Activated CD4-positive, alpha-beta memory T cell treated with anti-CD3 and anti-CD28 coated beads for 36 hours (primary cell): Measurements from ENCODE around the gene COL9A3. TPM values are rescaled to one million over a fixed set of nuclear protein-coding genes. Genes with fewer than 3 reads are reported as not detected.
"Not testable (repeated sequence)": the region's sequence is repeated elsewhere in the genome, so short reads cannot be mapped to it uniquely, and the experiment has no call there.

Source experiments
- CTCF ChIA-PET: fragments of 350-600 bp; sonication (Branson Sonifier 250); formaldehyde crosslinking; loops from one replicate; lab custom pipeline; 2021; ENCODE audit warnings: antibody characterized with exemption, inconsistent platforms; lab: Charles Lee
- POLR2A ChIA-PET: fragments of 350-600 bp; sonication (Branson Sonifier 250); formaldehyde crosslinking; loops from one replicate; lab custom pipeline; 2021; ENCODE audit warnings: antibody characterized with exemption; lab: Charles Lee
- DNase-seq: peaks from one replicate; pipeline ENCODE4 v3.0.0-alpha.2; 2020
- H3K27ac Mint-ChIP-seq: one replicate; pipeline ENCODE4 v1.8.0; 2021; ENCODE audit warnings: mixed read lengths
- H3K27me3 Mint-ChIP-seq: one replicate; pipeline ENCODE4 v1.8.0; 2021; ENCODE audit warnings: mixed read lengths
- H3K36me3 Mint-ChIP-seq: one replicate; pipeline ENCODE4 v1.8.0; 2021; ENCODE audit warnings: mixed read lengths
- H3K4me1 Mint-ChIP-seq: one replicate; pipeline ENCODE4 v1.8.0; 2021; ENCODE audit warnings: low read depth, mixed read lengths
- H3K4me3 Mint-ChIP-seq: one replicate; pipeline ENCODE4 v1.8.0; 2021; ENCODE audit warnings: mild to moderate bottlenecking, mixed read lengths
- H3K9me3 Mint-ChIP-seq: one replicate; pipeline ENCODE4 v1.8.0; 2021; ENCODE audit warnings: mixed read lengths
- intact Hi-C: fragments of 100-400 bp; cut with micrococcal nuclease; formaldehyde crosslinking; loops from one replicate; pipeline ENCODE4 v1.15.1; 2023
- total RNA-seq, 2 experiments: library from RNA; stranded (reverse); gene quantifications; one replicate each; pipeline ENCODE4 v1.2.3, GENCODE V29; 2021

Gene COL9A3
- total RNA-seq, 2 experiments from 2014 or later: not detected

GRCh38 chr20:62852196-62852595 lies 35.3 kb downstream of the COL9A3 start:
- no peak for DNase-seq
- Mint-ChIP-seq H3K27me3 (no peaks in the 10 kb centered on the region), H3K36me3 (peaks cover 16% of the 10 kb centered on the region), H3K4me1 (no peaks in the 10 kb centered on the region), H3K4me3 (no peak overlapping the region), H3K9me3 (no peaks in the 10 kb centered on the region), H3K27ac (no peak overlapping the region)
- intact Hi-C loops: no loop called here
- ChIA-PET POLR2A (no interaction called here), CTCF (no interaction called here)

DNA sequence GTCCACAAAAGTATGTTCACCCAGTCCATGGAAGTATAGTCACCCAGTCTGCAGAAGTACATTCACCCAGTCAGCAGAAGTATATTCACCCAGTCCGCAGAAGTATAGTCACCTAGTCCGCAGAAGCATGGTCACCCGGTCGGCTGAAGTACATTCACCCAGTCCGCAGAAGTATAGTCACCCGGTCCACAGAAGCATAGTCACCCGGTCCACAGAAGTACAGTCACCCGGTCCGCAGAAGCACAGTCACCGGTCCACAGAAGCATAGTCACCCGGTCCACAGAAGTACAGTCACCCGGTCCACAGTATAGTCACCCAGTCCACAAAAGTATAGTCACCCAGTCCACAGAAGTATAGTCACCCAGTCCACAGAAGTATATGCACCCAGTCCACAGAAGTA lies 36.0 kb downstream of the COL9A3 start:
- Mint-ChIP-seq H3K4me3 (no peak overlapping the region), H3K27ac (no peak overlapping the region), H3K27me3 (no peaks in the 10 kb centered on the region), H3K36me3 (peaks cover 19% of the 10 kb centered on the region), H3K9me3 (no peaks in the 10 kb centered on the region), H3K4me1 (no peaks in the 10 kb centered on the region)
- no peak for DNase-seq
- intact Hi-C loops: no loop called here
- ChIA-PET CTCF (no interaction called here), POLR2A (no interaction called here)

GRCh38 chr20:62853304-62853703 lies 36.5 kb downstream of the COL9A3 start:
- H3K27ac Mint-ChIP-seq, POLR2A ChIA-PET, DNase-seq, H3K27me3 Mint-ChIP-seq, H3K9me3 Mint-ChIP-seq, CTCF ChIA-PET, intact Hi-C loops, H3K4me1 Mint-ChIP-seq, H3K4me3 Mint-ChIP-seq: not testable (repeated sequence)
- H3K36me3 Mint-ChIP-seq: peaks cover 18% of the 10 kb centered on the region

DNA sequence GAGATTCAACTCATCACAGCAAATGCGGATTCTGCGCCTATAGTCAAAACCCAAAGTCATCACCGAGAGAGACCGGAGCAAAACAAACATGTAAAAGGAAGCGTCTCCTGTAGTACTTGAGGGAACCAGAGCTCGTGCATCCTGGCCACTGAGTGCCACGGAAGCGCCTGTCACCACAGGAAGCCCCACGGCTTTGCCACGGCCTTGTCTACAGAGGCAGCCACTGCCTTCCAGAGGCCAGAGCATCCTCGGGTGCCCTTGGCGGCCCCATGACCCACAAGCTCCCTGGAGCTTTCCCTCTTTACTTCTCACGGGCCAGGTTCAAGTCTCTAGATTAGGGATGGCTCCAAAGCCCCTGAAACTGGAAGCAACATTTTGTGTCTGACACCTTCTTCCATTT lies 37.3 kb downstream of the COL9A3 start:
- H3K4me3 Mint-ChIP-seq: no peak overlapping the region
- POLR2A ChIA-PET: no interaction called here
- no peak overlapping the region for H3K27ac Mint-ChIP-seq
- H3K36me3 Mint-ChIP-seq: peaks cover 18% of the 10 kb centered on the region
- no peak for DNase-seq
- CTCF ChIA-PET: interaction anchor here (1.6 kb wide), 1 partner anchor 62 kb away, joined by 4 read pairs; no protein-coding TSS in a partner anchor
- no peaks in the 10 kb centered on the region for H3K27me3 Mint-ChIP-seq
- H3K4me1 Mint-ChIP-seq: no peaks in the 10 kb centered on the region
- intact Hi-C loops: no loop called here
- no peaks in the 10 kb centered on the region for H3K9me3 Mint-ChIP-seq

DNA sequence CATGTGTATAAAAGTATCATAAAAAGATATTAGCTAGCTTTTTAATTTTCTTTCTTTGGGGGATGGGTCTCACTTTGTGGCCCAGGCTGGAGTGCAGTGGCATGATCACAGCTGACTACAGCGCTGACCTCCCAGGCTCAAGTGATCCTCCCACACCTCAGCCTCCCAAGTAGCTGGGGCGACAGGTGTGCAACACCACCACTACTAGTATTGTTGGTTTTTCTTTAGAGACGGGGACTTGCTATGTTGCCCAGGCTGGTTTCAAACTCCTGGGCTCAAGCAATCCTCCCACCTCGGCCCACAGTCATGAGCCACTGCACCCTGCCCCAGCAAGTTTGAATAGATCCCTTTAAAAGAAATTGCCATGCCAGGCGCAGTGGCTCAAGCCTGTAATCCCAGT lies 38.3 kb downstream of the COL9A3 start:
- POLR2A ChIA-PET: no interaction called here
- no peak overlapping the region for H3K4me3 Mint-ChIP-seq

GRCh38 chr20:62856931-62857619 lies 40.2 kb downstream of the COL9A3 start:
- ChIA-PET POLR2A (no interaction called here), CTCF (no interaction called here)
- Mint-ChIP-seq H3K4me1 (peaks cover 14% of the 10 kb centered on the region), H3K27me3 (no peaks in the 10 kb centered on the region), H3K4me3 (no peak overlapping the region), H3K36me3 (peaks cover 18% of the 10 kb centered on the region), H3K27ac (no peak overlapping the region), H3K9me3 (no peaks in the 10 kb centered on the region)
- intact Hi-C loops: no loop called here
- DNase-seq: no peak

More for the DNA sequence above, 38.3 kb downstream of the COL9A3 start:
- no peaks in the 10 kb centered on the region for H3K27me3 Mint-ChIP-seq
- DNase-seq: no peak
- no peaks in the 10 kb centered on the region for H3K9me3 Mint-ChIP-seq
- peaks cover 18% of the 10 kb centered on the region for H3K36me3 Mint-ChIP-seq
- intact Hi-C loops: no loop called here
- H3K4me1 Mint-ChIP-seq: peaks cover 7% of the 10 kb centered on the region
- no peak overlapping the region for H3K27ac Mint-ChIP-seq
- CTCF ChIA-PET: interaction anchor here (0.6 to 1.6 kb wide), 3 partner anchors 33 to 446 kb away, joined by 3 to 4 read pairs (median 3); no protein-coding TSS in a partner anchor

- CTCF ChIA-PET: no interaction called here
Measured at GRCh38 chr20:62858058-62858830, 41.4 kb downstream of the COL9A3 start.

GRCh38 chr20:62859721-62860120 lies 42.9 kb downstream of the COL9A3 start:
- peak overlapping the region; percentile 60 for H3K4me3 Mint-ChIP-seq
- POLR2A ChIA-PET: no interaction called here

More at GRCh38 chr20:62858058-62858830, 41.4 kb downstream of the COL9A3 start:
- Mint-ChIP-seq H3K36me3 (peaks cover 10% of the 10 kb centered on the region), H3K4me1 (peaks cover 16% of the 10 kb centered on the region), H3K27ac (no peak overlapping the region), H3K9me3 (no peaks in the 10 kb centered on the region), H3K4me3 (no peak overlapping the region), H3K27me3 (no peaks in the 10 kb centered on the region)
- intact Hi-C loops: no loop called here
- POLR2A ChIA-PET: no interaction called here
- DNase-seq: no peak

DNA sequence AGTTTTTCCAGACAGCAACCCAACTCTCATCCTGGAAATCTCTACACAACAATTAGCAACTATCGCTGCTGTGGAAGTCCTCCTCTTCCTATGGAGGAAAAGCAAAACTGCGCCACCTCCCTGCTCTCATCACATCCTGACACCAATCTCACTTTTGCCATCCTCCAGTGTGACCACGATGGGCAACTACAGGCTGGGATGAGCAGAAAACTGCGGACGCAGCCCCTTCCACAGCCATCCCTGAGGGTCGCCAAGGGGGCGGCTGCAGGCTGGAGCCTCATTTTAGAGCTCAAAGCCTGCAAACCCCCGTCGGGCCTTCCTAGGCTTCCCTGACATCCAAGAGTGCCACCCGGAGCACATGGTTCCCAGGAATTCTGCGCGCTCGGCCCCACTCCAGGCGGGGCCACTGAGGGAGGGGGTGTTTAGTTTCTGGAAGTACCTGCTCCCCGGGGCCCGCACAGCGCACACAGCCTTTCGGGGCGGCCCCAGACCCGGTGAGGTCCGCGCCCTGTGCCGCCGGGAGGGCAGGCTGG lies 43.6 kb downstream of the COL9A3 start:
- Mint-ChIP-seq H3K27me3 (no peaks in the 10 kb centered on the region), H3K4me3 (peak overlapping the region; percentile 60), H3K36me3 (peaks cover 4% of the 10 kb centered on the region), H3K27ac (no peak overlapping the region), H3K4me1 (peaks cover 16% of the 10 kb centered on the region), H3K9me3 (no peaks in the 10 kb centered on the region)
- DNase-seq: no peak
- CTCF ChIA-PET: interaction anchor here (1.9 kb wide), 1 partner anchor 361 kb away, joined by 4 read pairs; no protein-coding TSS in a partner anchor
- POLR2A ChIA-PET: interaction anchor here (1.3 kb wide), 1 partner anchor 78 kb away, joined by 4 read pairs; the partner anchor contains the start of gene GID8
- intact Hi-C loops: loop anchor here (5.0 kb wide), 1 partner anchor 67 kb away; the partner anchor contains the start of gene DIDO1

More at GRCh38 chr20:62859721-62860120, 42.9 kb downstream of the COL9A3 start:
- intact Hi-C loops: loop anchor here (5.0 kb wide), 1 partner anchor 68 kb away; the partner anchor contains the start of gene DIDO1
- Mint-ChIP-seq H3K4me1 (peaks cover 16% of the 10 kb centered on the region), H3K36me3 (peaks cover 6% of the 10 kb centered on the region), H3K27me3 (no peaks in the 10 kb centered on the region), H3K27ac (no peak overlapping the region), H3K9me3 (no peaks in the 10 kb centered on the region)
- CTCF ChIA-PET: no interaction called here
- no peak for DNase-seq

- H3K27ac Mint-ChIP-seq: no peak overlapping the region
- ChIA-PET POLR2A (interaction anchor here (0.6 to 1.5 kb wide), 3 partner anchors 36 to 77 kb away, joined by 3 to 5 read pairs (median 4); partner anchors contain the start of gene GID8), CTCF (interaction anchor here (0.7 to 1.9 kb wide), 4 partner anchors 10 to 361 kb away, joined by 3 to 5 read pairs (median 4); no protein-coding TSS in a partner anchor)
- H3K27me3 Mint-ChIP-seq: no peaks in the 10 kb centered on the region
- peaks cover 16% of the 10 kb centered on the region for H3K4me1 Mint-ChIP-seq
- peaks cover 4% of the 10 kb centered on the region for H3K36me3 Mint-ChIP-seq
- H3K9me3 Mint-ChIP-seq: no peaks in the 10 kb centered on the region
- no peak overlapping the region for H3K4me3 Mint-ChIP-seq
- peak; percentile 46 for DNase-seq
- intact Hi-C loops: loop anchor here (5.0 kb wide), 1 partner anchor 66 kb away; the partner anchor contains the start of gene DIDO1
Measured at GRCh38 chr20:62860924-62861691, 44.3 kb downstream of the COL9A3 start.

GRCh38 chr20:62861726-62862336 lies 45.0 kb downstream of the COL9A3 start, which contains the start of gene TCFL5:
Gene TCFL5 (minus strand): TSS chr20:62861822. CDS start chr20:62861670, 152 bp downstream.
- H3K27ac Mint-ChIP-seq: no peak within 1 kb of the TSS
- peaks cover 16% of the 10 kb centered on the region for H3K4me1 Mint-ChIP-seq
- peak within 1 kb of the TSS; percentile 60 for H3K4me3 Mint-ChIP-seq
- peak; percentile 95 for DNase-seq
- no peaks in the 10 kb centered on the region for H3K27me3 Mint-ChIP-seq
- peaks cover 4% of the 10 kb centered on the region for H3K36me3 Mint-ChIP-seq
- no peaks in the 10 kb centered on the region for H3K9me3 Mint-ChIP-seq
- CTCF ChIA-PET: interaction anchor here (0.7 to 1.9 kb wide), 4 partner anchors 9 to 362 kb away, joined by 3 to 5 read pairs (median 4); no protein-coding TSS in a partner anchor
- POLR2A ChIA-PET: interaction anchor here (1.3 to 1.5 kb wide), 2 partner anchors 37 to 76 kb away, joined by 3 to 4 read pairs; partner anchors contain the start of gene GID8
- intact Hi-C loops: loop anchor here (5.0 kb wide), 1 partner anchor 65 kb away; the partner anchor contains the start of gene DIDO1
